ENCODE data around the gene ATP2C2. TPM values are rescaled to one million over a fixed set of nuclear protein-coding genes. Genes with fewer than 3 reads are reported as not detected.
A peak's percentile ranks its signal among the peaks of the same experiment; 100 is the strongest.
"Not testable (repeated sequence)": the region's sequence is repeated elsewhere in the genome, so short reads cannot be mapped to it uniquely, and the experiment has no call there.

Gene ATP2C2
- total and polyA plus RNA-seq, 12 donors: 0.07 to 2.2 (median 0.54) TPM; not detected in 2

- no peak for DNase-seq
- H3K27me3 ChIP-seq: no peaks in the 10 kb centered on the region
- intact Hi-C loops (cut with DNase I): no loop called here
- no peak overlapping the region for H3K4me3 ChIP-seq
- 66 to 76% (median 72%) methylated on average over 22 to 24 of the region's 24 CpGs for WGBS, 4 donors
- no peak for TF ChIP-seq CTCF (IDR thresholded peaks at IDR 0.05)
- TF ChIP-seq POLR2A (IDR thresholded peaks at IDR 0.05): no peak
- no peaks in the 10 kb centered on the region for H3K9me3 ChIP-seq (replicated peaks in 1 of 3)
- H3K27ac ChIP-seq: no peak overlapping the region
- H3K36me3 ChIP-seq (replicated peaks in 1 of 2): no peaks in the 10 kb centered on the region
- no peaks in the 10 kb centered on the region for H3K4me1 ChIP-seq (replicated peaks in 1 of 2)
These were observed 26.6 kb upstream of the ATP2C2 start for GRCh38 chr16:84341528-84342295.

DNA sequence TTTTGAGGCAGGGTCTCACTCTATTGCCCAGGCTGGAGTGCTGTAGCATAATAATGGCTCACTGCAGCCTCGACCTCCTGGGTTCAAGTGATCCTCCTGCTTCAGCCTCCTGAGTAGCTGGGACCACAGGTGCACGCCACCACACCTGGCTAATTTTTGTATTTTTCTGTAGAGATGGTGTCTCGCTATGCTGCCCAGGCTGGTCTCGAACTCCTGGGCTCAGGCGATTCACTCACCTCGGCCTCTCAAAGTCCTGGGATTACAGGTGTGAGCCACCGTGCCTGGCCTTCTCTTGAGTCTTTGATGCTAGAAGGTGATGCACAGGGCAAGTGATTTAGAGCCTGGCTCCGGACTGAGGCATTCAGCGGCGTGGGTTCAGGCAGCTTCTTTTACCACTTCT is 24.5 kb upstream of the ATP2C2 start:
- H3K36me3 ChIP-seq (replicated peaks in 1 of 2); H3K9me3 ChIP-seq (replicated peaks in 1 of 3); intact Hi-C loops (cut with DNase I); DNase-seq; H3K27ac ChIP-seq; H3K4me1 ChIP-seq (replicated peaks in 1 of 2); H3K27me3 ChIP-seq; H3K4me3 ChIP-seq: not testable (repeated sequence)
- 90 to 96% (median 93%) methylated on average over 10 of the region's 10 CpGs for WGBS, 4 donors

DNA sequence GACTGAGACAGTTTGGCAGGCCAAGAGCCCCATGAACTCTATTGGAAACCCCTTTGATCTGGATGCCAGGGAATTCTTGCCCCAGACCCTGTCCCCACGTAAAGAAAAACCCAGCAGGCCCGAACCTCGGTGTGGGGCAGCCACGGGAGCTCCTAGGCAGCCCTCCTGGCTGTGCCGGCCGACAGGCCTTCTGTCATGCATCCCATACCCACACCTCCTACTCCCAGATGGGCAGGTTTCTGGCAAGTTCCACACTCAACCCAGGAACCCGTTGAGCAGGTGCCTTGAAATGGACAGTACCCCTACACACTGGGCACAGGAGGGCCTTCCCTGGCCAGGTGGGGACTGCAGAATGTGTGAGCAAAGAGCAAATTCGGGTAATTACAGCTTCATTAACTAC is 23.6 kb upstream of the ATP2C2 start:
- 83 to 90% (median 87%) methylated on average over 2 to 8 of the region's 8 CpGs for WGBS, 4 donors
- no peaks in the 10 kb centered on the region for H3K9me3 ChIP-seq (replicated peaks in 1 of 3)
- intact Hi-C loops (cut with DNase I): no loop called here
- H3K4me3 ChIP-seq: no peak overlapping the region
- no peaks in the 10 kb centered on the region for H3K4me1 ChIP-seq (replicated peaks in 1 of 2)
- H3K27me3 ChIP-seq: no peaks in the 10 kb centered on the region
- H3K36me3 ChIP-seq (replicated peaks in 1 of 2): no peaks in the 10 kb centered on the region
- H3K27ac ChIP-seq: no peak overlapping the region
- TF ChIP-seq POLR2A (IDR thresholded peaks at IDR 0.05) (no peak), CTCF (IDR thresholded peaks at IDR 0.05) (no peak)
- DNase-seq: no peak

DNA sequence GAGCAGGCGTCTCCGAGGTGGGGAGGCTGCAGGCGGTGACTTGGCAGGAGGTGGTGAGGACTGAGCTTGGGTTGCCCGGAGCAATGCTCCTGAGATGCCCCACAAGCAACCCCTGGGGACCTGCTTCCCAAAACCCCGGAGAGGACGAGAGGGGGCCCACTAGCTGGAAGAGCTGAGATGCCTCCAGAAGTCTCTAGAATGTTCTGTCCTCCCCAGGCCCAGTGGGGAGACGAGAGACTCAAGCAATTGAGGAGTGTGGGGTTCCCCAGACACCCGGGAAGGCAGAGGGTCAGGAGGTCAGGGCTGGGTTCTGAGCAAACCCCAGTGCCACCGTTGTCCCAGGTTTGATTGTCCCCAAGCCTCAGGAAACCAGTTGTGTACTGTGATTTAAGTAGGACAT is 21.2 kb upstream of the ATP2C2 start:
- Histone ChIP-seq H3K4me1 (replicated peaks in 1 of 2) (no peaks in the 10 kb centered on the region), H3K27me3 (no peaks in the 10 kb centered on the region), H3K36me3 (replicated peaks in 1 of 2) (no peaks in the 10 kb centered on the region), H3K4me3 (no peak overlapping the region), H3K9me3 (replicated peaks in 1 of 3) (no peaks in the 10 kb centered on the region), H3K27ac (no peak overlapping the region)
- intact Hi-C loops (cut with DNase I): no loop called here
- 81 to 87% (median 84%) methylated on average over 7 to 9 of the region's 9 CpGs for WGBS, 4 donors
- TF ChIP-seq POLR2A (IDR thresholded peaks at IDR 0.05) (no peak), CTCF (IDR thresholded peaks at IDR 0.05) (no peak)
- no peak for DNase-seq

DNA sequence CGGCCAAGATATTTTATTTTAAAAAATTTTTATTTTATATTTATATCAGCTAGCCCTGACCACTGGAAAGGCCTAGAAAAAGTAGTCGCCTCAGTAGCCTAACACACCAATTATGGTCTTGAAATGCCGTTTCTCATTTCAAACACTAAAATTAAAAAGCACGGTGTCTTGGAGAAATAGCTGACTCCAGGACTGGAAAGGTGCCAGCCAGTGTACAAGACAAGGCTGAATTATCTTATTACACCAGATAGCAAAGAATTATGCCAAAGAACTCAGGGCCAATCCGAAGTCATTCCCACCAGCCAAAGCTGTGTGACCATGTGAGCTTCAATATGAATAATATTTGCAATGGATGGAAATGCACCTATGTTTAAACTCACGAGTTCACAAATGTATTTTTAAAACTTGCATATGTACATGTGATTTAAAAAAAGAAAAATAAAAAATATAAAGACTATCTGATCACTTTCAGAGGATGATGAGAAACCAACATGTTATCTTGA is 19.9 kb upstream of the ATP2C2 start:
- no peaks in the 10 kb centered on the region for H3K9me3 ChIP-seq (replicated peaks in 1 of 3)
- TF ChIP-seq POLR2A (IDR thresholded peaks at IDR 0.05) (no peak), CTCF (IDR thresholded peaks at IDR 0.05) (no peak)
- H3K36me3 ChIP-seq (replicated peaks in 1 of 2): no peaks in the 10 kb centered on the region
- no peak overlapping the region for H3K4me3 ChIP-seq
- no peaks in the 10 kb centered on the region for H3K27me3 ChIP-seq
- intact Hi-C loops (cut with DNase I): no loop called here
- 48 to 54% (median 53%) methylated on average over 6 of the region's 6 CpGs for WGBS, 4 donors
- H3K27ac ChIP-seq: no peak overlapping the region
- DNase-seq: peak in 6 of 7 donors; percentile 23 to 73 (median 48)
- no peaks in the 10 kb centered on the region for H3K4me1 ChIP-seq (replicated peaks in 1 of 2)
